Activated naive CD4-positive, alpha-beta T cell treated with anti-CD3 and anti-CD28 coated beads, Interleukin-2, amount 50 U/mL, for 24 hours (primary cell): ENCODE data around the gene RRP8.

Experiments used
- H3K27ac Mint-ChIP-seq: one replicate; pipeline ENCODE4 v1.8.0; 2021; ENCODE audit warnings: mild to moderate bottlenecking, mixed read lengths
- H3K27me3 Mint-ChIP-seq: one replicate; pipeline ENCODE4 v1.8.0; 2021; ENCODE audit warnings: mixed read lengths
- H3K36me3 Mint-ChIP-seq: one replicate; pipeline ENCODE4 v1.8.0; 2021; ENCODE audit warnings: mixed read lengths
- H3K4me1 Mint-ChIP-seq: one replicate; pipeline ENCODE4 v1.8.0; 2021; ENCODE audit warnings: mixed read lengths
- H3K4me3 Mint-ChIP-seq: one replicate; pipeline ENCODE4 v1.8.0; 2021; ENCODE audit warnings: mild to moderate bottlenecking, mixed read lengths
- H3K9me3 Mint-ChIP-seq: one replicate; pipeline ENCODE4 v1.8.0; 2021; ENCODE audit warnings: mixed read lengths

The RRP8 gene

DNA sequence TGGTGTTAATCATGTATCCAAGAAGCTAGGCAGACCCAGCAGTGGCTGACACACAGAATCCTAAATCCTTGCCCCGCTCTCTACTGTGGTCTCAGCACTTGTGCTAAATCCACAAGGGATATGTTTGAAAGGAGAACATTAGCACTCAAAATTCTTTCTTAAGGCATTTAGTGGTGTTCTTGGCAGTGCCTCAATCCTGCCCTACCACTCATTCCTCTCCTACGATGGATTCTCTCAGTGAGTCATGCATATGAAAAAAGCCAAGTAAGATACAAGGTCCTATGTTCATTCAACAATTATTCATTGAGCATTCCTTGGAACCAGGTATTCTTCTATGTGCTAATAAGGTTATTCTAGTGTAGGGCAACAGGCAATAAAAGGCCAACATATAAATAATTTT, 31.2 kb downstream of the RRP8 start:
- H3K27ac Mint-ChIP-seq, result no peak overlapping the region
- no peaks in the 10 kb centered on the region for H3K4me1 Mint-ChIP-seq
- no peaks in the 10 kb centered on the region for H3K9me3 Mint-ChIP-seq
- no peaks in the 10 kb centered on the region for H3K27me3 Mint-ChIP-seq
- H3K36me3 Mint-ChIP-seq, result peaks cover 7% of the 10 kb centered on the region
- H3K4me3 Mint-ChIP-seq, result no peak overlapping the region

DNA sequence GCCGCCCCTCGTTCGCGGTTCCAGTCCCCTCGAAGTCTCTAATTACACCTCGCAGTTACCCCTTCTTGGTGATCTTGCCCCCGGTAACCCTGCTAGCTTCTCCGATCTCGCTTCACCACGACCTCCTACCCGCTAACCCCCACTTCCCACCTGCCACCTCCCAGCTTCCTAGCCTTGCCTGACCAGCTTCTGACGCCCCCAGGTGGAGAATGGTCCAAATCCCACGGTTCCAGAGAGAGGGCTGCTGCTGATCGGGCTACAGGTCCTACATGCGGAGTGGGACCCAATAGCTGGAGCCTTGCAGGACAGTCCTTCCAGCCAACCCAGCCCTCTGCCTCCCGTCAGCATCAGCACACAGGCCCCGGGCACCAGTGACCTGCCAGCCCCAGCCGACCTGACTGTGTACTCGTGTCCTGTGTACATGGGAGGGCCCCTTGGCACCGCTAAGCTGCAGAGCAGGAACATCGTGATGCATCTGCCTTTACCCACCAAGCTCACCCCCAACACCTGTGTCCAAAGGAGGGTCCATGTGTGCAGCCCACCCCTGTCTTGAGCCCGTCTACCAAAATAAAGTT, 31.9 kb downstream of the RRP8 start:
- Mint-ChIP-seq H3K27me3 (no peaks in the 10 kb centered on the region), H3K4me1 (no peaks in the 10 kb centered on the region), H3K4me3 (no peak overlapping the region), H3K27ac (no peak overlapping the region), H3K9me3 (no peaks in the 10 kb centered on the region), H3K36me3 (peaks cover 7% of the 10 kb centered on the region)

- H3K27me3 Mint-ChIP-seq, result no peaks in the 10 kb centered on the region
- no peak overlapping the region for H3K27ac Mint-ChIP-seq
- H3K9me3 Mint-ChIP-seq, result no peaks in the 10 kb centered on the region
- H3K36me3 Mint-ChIP-seq, result peaks cover 9% of the 10 kb centered on the region
- H3K4me3 Mint-ChIP-seq, result no peak overlapping the region
- no peaks in the 10 kb centered on the region for H3K4me1 Mint-ChIP-seq
Measured at GRCh38 chr11:6570691-6571427, 32.6 kb downstream of the RRP8 start.

DNA sequence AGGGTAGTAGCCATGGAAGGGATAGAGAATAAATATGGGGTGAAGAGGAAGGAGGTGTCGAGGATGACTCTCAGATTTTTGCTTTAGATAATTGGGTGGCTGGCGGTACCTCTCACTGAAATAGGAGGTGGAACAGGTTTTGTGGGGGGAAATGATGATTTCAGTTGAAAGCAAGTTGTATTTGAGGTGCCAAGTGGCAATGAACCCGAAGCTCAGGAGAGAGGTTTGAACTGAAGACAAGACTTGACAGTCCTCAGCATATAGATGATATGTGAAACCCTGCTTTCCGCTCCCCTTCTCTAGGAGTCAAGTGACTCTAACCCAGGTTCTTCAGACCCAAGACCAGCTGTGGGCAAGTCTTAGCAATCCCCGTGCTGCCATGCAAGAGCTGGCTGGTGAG, 33.7 kb downstream of the RRP8 start:
- H3K4me3 Mint-ChIP-seq, result no peak overlapping the region
- H3K9me3 Mint-ChIP-seq, result no peaks in the 10 kb centered on the region
- H3K4me1 Mint-ChIP-seq, result no peaks in the 10 kb centered on the region
- H3K27me3 Mint-ChIP-seq, result no peaks in the 10 kb centered on the region
- H3K27ac Mint-ChIP-seq, result no peak overlapping the region
- H3K36me3 Mint-ChIP-seq, result peaks cover 9% of the 10 kb centered on the region

DNA sequence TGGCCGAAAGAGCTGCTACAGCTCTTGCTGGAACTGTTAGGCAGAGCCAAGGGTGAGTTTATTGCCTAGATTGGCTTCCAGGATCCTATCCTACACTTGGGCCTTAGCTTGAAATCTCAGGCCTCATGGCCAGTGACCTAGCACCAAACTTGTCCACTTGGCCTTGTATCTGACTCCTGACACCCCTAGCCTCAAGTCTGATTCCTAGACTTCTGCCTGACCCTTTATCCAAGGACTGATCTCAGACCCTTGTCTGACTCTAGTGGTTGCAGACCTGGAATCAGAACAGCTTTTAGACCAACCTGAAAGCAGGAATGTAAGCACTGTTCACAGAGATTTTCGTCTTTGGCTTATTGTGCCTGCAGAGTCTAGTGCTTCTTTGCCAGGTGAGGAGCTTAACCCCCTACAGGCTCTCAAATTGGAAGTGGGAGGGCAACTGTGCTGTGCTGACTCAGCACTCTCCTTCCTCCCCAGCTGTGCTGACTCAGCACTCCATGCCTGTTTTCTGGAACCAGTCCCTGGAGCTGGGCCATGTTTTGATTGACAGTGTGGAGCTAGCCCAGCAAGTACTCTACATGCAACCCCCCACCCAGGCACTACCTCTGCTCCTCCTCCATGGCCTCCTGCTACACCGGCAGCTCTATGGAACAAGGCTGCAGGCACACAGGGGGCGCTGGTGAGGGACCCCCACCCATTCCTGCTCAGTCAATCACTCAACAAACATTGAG, 35.1 kb downstream of the RRP8 start:
- H3K27ac Mint-ChIP-seq, result no peak overlapping the region
- no peaks in the 10 kb centered on the region for H3K9me3 Mint-ChIP-seq
- H3K4me1 Mint-ChIP-seq, result no peaks in the 10 kb centered on the region
- no peak overlapping the region for H3K4me3 Mint-ChIP-seq
- peaks cover 7% of the 10 kb centered on the region for H3K36me3 Mint-ChIP-seq
- H3K27me3 Mint-ChIP-seq, result no peaks in the 10 kb centered on the region

GRCh38 chr11:6567371-6567745, 36.1 kb downstream of the RRP8 start:
- Mint-ChIP-seq H3K36me3 (peaks cover 8% of the 10 kb centered on the region), H3K4me1 (no peaks in the 10 kb centered on the region), H3K27me3 (no peaks in the 10 kb centered on the region), H3K9me3 (no peaks in the 10 kb centered on the region), H3K4me3 (no peak overlapping the region), H3K27ac (no peak overlapping the region)

GRCh38 chr11:6566704-6567370, 36.6 kb downstream of the RRP8 start:
- Mint-ChIP-seq H3K27me3 (no peaks in the 10 kb centered on the region), H3K9me3 (no peaks in the 10 kb centered on the region), H3K36me3 (peaks cover 11% of the 10 kb centered on the region), H3K4me1 (no peaks in the 10 kb centered on the region), H3K27ac (no peak overlapping the region), H3K4me3 (no peak overlapping the region)

DNA sequence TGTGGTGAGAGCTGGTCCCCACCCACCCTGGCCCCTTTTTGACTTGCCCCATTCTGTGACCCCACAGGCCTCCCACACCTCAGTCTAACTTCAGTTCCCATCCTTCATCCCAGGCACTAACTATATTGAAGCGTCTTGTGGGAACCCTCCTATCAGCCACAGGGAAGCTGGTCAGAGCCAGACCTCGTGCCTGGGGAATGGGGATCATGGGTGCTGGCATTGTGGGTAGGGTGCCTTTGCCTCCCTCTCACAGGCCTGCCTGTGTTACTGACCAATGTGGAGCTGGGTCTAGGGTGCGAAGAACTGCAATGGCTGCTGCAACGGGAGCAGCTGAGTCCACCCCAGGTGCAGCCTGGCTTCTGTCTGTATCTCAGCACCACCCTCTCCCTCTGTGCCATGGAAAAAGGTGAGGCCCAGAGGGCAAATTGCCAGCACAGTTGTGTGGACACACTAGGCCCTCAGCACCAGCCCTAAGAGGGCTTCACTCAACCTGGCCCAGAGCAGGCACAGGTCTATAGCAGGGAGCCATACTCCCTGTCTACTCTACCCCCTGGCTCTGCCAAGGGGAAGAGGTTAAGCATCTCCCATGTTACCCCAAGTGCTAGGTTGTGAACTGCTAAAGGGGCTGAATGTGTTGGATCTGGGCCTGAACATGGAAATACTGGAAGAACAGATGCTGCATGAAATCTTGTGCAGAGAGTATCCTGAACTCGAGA, 37.3 kb downstream of the RRP8 start:
- H3K4me1 Mint-ChIP-seq, result no peaks in the 10 kb centered on the region
- H3K4me3 Mint-ChIP-seq, result no peak overlapping the region
- H3K27ac Mint-ChIP-seq, result no peak overlapping the region
- no peaks in the 10 kb centered on the region for H3K9me3 Mint-ChIP-seq
- H3K36me3 Mint-ChIP-seq, result peaks cover 10% of the 10 kb centered on the region
- H3K27me3 Mint-ChIP-seq, result no peaks in the 10 kb centered on the region

DNA sequence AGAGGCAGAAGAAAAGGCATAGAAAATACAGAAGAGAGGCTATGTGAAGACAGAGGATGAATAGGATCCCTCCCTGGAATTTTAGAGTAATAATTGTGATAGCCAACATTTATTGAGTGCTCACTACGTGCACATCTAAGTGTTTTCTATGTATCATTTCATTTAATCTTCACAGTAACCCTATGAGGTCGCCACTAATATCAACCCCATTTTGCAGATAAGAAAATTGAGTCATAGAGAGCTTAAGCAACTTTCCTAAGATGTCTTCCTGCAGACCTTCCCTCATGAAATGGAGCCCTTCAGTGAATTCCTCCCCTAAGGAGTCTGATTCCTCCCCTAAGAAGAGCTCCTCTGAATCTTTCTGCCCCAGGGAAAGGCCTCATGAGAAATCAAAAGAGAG, 38.1 kb downstream of the RRP8 start:
- Mint-ChIP-seq H3K9me3 (no peaks in the 10 kb centered on the region), H3K27me3 (no peaks in the 10 kb centered on the region), H3K4me3 (no peak overlapping the region), H3K36me3 (peaks cover 10% of the 10 kb centered on the region), H3K27ac (no peak overlapping the region), H3K4me1 (no peaks in the 10 kb centered on the region)

- Mint-ChIP-seq H3K9me3 (no peaks in the 10 kb centered on the region), H3K4me1 (no peaks in the 10 kb centered on the region), H3K36me3 (peaks cover 10% of the 10 kb centered on the region), H3K4me3 (no peak overlapping the region), H3K27ac (no peak overlapping the region), H3K27me3 (no peaks in the 10 kb centered on the region)
Measured at GRCh38 chr11:6563667-6564066, 39.7 kb downstream of the RRP8 start.

DNA sequence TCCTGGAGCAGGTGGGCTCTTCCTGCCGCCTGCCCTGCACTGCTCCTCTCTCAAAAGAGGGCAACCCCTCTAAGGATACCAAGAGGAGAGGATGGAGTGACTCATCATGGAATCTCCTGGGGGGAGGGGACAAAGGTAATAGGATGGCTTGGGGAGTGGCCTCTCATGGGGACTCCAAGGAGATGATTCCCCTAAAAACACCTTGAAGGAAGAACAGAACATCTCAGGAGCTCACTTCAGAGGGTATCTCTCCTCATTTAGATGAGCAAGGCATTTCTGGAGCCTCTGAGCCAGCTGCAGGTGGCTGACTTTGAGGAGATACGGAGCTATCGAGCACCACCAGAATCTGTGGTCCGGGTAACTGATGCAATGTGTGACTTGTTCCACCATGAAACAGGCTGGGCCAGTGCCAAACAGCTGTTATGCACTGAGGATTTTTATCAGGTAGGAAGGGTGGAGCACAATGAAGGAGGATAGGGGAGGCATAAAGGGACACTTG, 40.2 kb downstream of the RRP8 start:
- peaks cover 10% of the 10 kb centered on the region for H3K36me3 Mint-ChIP-seq
- no peak overlapping the region for H3K27ac Mint-ChIP-seq
- H3K4me1 Mint-ChIP-seq, result no peaks in the 10 kb centered on the region
- H3K9me3 Mint-ChIP-seq, result no peaks in the 10 kb centered on the region
- no peak overlapping the region for H3K4me3 Mint-ChIP-seq
- H3K27me3 Mint-ChIP-seq, result no peaks in the 10 kb centered on the region

- H3K27me3 Mint-ChIP-seq, result no peaks in the 10 kb centered on the region
- no peaks in the 10 kb centered on the region for H3K9me3 Mint-ChIP-seq
- H3K36me3 Mint-ChIP-seq, result peaks cover 9% of the 10 kb centered on the region
- no peaks in the 10 kb centered on the region for H3K4me1 Mint-ChIP-seq
- no peak overlapping the region for H3K4me3 Mint-ChIP-seq
- no peak overlapping the region for H3K27ac Mint-ChIP-seq
Measured at GRCh38 chr11:6561288-6561687, 42.1 kb downstream of the RRP8 start.

DNA sequence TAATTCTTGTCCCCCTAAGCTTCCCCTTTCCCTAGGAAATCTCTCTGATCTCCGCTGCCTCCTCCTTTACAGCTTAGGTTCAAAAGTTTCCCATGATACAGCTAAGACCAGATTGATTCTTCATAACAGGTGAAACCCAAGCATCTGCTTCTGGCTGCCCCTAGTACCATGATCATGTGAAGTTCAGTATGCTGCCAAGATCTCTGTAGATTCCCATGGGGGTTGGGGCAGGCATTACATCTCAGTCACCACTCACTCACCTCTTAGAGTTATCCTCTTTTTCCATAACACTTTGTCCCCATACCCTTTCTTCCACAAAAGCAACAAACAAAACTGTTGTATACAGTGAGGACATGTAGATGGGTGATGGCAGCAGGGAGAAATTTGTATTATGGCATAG, 44.0 kb downstream of the RRP8 start:
- Mint-ChIP-seq H3K36me3 (peaks cover 9% of the 10 kb centered on the region), H3K27ac (no peak overlapping the region)

DNA sequence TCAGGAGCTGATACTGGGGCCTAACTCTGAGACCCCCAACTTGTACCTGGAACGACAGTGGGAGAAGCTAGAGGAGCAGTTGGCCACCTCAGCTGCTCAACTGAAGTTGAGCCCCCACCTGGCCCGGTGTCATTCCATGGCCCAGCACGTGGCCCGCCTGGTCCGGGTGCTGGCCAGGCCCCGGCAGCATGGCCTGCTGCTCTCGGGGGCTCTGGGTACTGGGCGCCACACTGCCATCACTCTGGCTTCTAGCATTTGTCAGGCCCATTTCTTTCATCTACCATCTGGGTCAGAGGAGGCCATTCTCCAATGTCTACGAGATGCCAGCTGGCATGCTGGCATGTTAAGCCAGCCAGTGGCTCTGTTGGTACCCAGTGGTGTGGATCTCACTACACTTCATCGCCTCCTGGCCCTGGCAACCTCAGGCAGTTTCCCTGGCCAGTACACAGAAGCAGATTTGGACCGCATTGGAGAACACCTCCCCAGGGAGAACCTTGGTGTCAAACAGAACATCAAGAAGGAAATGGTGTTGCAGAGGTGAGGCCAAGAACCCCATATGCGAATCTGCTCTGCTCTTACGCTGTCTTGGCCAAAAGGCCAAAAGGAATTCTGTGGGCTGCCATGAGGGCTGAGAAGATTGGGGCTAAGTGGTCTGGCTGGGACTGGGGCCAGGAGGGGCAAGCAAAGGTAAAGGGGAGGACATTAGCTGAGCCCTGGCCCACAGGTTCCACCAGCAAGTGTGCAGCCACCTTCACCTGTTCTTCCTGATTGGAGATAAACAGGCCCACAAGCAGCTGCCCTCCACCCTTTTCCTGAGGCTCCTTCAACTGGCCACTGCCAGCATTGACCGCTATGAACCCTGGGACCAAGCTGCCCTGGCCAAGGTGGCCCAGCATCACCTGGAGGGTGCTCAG, 45.4 kb downstream of the RRP8 start:
- H3K27ac Mint-ChIP-seq, result no peak overlapping the region
- no peaks in the 10 kb centered on the region for H3K27me3 Mint-ChIP-seq
- H3K4me3 Mint-ChIP-seq, result no peak overlapping the region
- peaks cover 9% of the 10 kb centered on the region for H3K36me3 Mint-ChIP-seq
- no peaks in the 10 kb centered on the region for H3K9me3 Mint-ChIP-seq
- H3K4me1 Mint-ChIP-seq, result no peaks in the 10 kb centered on the region

More for the DNA sequence above, 44.0 kb downstream of the RRP8 start:
- H3K27me3 Mint-ChIP-seq, result no peaks in the 10 kb centered on the region
- H3K4me3 Mint-ChIP-seq, result no peak overlapping the region
- no peaks in the 10 kb centered on the region for H3K9me3 Mint-ChIP-seq
- no peaks in the 10 kb centered on the region for H3K4me1 Mint-ChIP-seq
